Activated CD8-positive, alpha-beta memory T cell treated with anti-CD3 and anti-CD28 coated beads, Interleukin-2, amount 50 U/mL, for 1 hour (primary cell): ENCODE measurements around the gene MIA.
"Not testable (repeated sequence)": the region's sequence is repeated elsewhere in the genome, so short reads cannot be mapped to it uniquely, and the experiment has no call there.

Experiments used
- DNase-seq: peaks from one replicate; pipeline ENCODE4 v3.0.0-alpha.2; 2020; ENCODE audit errors: extremely low read depth

The MIA gene

GRCh38 chr19:40803857-40804782 lies 28.8 kb downstream of the MIA start:
- peak; percentile 36 for DNase-seq

- no peak for DNase-seq
Measured at GRCh38 chr19:40804783-40805242, 29.5 kb downstream of the MIA start.

DNA sequence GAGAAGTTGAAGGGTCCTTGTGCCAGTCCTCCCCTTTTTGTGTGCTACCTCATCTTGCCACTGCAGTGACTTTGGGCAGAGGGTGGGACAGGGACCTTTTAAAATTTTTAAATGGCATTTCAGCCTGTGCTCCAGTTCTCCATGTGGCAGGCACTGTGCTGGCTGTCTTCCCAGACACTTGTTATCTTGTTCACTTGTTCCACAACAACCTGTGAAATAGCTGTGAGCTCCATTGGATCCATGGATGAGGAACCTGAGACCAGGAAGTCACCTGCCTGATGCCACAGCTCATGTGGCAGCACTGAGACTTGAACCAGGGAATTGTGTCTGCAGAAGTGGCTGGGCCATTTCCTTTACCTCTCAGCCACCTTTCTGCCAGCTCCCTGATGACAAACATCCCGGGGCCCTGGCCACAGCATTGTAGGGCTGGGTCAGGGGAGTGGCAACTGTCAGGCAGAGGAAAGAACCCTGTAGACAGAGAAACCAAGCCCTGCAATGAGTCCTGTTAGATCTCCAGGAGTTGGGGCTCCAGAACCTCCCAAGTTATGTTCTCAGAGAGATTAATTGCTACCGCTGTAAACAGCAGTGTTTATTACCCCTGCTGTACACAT lies 30.0 kb downstream of the MIA start:
- no peak for DNase-seq

- peak; percentile 57 for DNase-seq
Measured at GRCh38 chr19:40806423-40807146, 31.3 kb downstream of the MIA start.

DNA sequence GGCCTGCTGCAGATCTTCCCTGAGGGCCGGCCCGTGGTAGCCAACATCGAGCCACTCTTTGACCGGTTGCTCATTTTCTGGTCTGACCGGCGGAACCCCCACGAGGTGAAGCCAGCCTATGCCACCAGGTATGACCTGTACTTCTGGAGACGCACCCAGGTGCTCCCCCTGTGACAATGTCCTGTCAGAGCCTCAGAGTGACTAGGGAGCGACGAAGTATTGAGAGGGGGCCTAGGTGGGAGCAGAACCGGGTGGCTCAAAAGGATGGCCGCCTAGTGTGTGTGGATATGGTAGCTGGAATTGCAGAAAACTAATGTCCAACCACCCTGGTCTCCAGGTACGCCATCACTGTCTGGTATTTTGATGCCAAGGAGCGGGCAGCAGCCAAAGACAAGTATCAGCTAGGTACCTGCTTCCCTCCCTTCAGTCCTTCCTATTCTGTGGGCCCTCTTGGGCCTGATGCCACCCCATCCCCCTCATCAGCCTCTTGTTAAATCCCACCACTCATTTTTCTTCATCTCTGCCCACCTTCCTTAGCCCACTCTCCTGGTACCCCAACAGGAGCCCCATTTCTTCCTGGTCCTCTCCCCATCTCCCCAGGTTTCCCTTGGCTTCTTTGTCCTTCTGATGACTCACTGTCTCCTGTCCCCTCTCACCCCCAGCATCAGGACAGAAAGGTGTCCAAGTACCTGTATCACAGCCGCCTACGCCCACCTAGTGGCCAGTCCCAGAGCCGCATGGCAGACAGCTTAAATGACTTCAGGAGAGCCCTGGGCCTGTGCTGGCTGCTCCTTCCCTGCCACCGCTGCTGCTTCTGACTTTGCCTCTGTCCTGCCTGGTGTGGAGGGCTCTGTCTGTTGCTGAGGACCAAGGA lies 32.1 kb downstream of the MIA start:
- DNase-seq = no peak

DNA sequence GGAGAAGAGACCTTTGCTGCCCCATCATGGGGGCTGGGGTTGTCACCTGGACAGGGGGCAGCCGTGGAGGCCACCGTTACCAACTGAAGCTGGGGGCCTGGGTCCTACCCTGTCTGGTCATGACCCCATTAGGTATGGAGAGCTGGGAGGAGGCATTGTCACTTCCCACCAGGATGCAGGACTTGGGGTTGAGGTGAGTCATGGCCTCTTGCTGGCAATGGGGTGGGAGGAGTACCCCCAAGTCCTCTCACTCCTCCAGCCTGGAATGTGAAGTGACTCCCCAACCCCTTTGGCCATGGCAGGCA lies 32.7 kb downstream of the MIA start:
- no peak for DNase-seq

GRCh38 chr19:40808497-40808896 lies 33.2 kb downstream of the MIA start:
- DNase-seq = no peak

GRCh38 chr19:40809358-40810086 lies 34.2 kb downstream of the MIA start:
- no peak for DNase-seq

DNA sequence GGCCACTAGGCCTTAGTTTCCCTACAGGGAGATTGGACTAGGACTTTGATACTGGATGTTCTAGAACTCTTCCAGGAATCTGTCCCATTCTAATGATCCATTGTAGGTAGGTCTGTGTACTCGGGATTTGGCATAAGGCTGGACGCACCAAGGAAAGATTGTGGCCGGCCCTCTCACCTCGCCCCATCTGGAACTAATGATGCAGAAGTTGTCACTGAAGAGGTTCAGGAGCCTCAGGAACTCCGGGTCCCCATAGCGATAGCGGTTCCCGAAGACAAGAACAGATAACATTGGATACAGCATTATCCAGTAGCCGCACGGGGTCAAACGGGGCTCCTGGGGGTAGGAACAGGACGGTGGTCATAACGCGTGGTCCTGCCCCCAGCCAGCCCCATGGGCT lies 34.8 kb downstream of the MIA start:
- no peak for DNase-seq

GRCh38 chr19:40810649-40811408 lies 35.5 kb downstream of the MIA start:
- DNase-seq = not testable (repeated sequence)

DNA sequence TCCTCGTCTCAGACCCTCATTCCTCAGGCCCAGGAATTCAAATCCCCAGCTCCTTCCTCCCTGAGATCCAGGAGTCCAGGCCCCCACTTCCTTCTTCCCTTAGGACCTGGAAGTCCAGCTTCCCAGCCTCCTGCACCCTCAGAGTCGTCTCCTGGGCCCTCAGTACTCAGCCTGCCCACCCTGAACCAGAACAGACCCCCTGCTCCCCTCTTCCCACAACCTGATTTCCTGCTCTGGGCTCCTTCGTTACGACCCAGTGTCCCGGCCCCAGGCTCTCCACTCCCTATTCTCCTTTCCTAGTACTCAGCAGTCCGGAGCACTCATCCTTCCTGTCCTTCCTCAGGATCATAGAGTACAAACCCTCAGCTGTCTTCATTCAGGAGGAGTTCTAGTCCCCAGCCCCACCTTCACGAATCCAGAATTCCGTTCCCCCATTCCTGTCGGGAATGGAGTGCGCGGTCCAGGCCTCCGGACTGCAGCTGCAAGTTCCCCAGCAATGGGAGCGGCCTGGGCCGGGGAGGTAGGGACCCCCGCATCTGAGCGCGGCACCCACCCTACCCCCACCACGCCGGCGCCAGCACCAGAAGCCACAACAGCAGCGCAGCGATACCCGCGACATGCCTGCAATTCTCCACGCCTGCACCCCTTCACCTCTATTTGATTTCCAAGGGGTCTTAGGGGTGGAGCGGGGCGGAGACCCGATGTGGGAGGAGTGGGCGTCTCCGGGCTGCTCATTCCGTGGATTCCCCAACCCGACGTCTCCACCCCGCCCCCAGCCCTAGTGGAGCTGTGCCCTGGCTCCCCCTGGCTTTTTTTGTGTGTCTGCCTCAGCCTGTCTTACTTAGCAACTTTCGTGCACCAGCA lies 36.4 kb downstream of the MIA start:
- DNase-seq = no peak

GRCh38 chr19:40812571-40812970 lies 37.2 kb downstream of the MIA start:
- not testable (repeated sequence) for DNase-seq

DNA sequence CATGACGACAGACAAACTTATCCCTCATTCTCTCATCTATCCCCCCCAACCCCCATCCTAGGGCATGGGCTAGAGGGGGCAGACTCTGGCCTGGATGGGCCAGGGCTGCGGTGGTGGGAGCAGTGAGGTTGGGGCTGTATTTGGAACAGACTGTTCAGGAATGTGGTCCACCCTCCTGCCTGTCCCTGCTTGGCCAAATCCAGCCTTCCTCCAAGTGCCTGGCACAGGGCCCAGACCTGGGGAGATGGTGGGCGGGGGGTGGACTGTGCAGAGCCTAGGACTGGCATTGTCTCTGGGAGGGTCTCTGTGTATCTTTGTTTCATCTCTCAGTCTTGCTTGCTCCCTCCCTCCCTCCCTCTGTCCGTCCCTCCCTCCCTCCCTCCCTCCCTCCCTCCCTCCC lies 37.9 kb downstream of the MIA start:
- DNase-seq = no peak

- DNase-seq = no peak
Measured at GRCh38 chr19:40815223-40815622, 39.9 kb downstream of the MIA start.

DNA sequence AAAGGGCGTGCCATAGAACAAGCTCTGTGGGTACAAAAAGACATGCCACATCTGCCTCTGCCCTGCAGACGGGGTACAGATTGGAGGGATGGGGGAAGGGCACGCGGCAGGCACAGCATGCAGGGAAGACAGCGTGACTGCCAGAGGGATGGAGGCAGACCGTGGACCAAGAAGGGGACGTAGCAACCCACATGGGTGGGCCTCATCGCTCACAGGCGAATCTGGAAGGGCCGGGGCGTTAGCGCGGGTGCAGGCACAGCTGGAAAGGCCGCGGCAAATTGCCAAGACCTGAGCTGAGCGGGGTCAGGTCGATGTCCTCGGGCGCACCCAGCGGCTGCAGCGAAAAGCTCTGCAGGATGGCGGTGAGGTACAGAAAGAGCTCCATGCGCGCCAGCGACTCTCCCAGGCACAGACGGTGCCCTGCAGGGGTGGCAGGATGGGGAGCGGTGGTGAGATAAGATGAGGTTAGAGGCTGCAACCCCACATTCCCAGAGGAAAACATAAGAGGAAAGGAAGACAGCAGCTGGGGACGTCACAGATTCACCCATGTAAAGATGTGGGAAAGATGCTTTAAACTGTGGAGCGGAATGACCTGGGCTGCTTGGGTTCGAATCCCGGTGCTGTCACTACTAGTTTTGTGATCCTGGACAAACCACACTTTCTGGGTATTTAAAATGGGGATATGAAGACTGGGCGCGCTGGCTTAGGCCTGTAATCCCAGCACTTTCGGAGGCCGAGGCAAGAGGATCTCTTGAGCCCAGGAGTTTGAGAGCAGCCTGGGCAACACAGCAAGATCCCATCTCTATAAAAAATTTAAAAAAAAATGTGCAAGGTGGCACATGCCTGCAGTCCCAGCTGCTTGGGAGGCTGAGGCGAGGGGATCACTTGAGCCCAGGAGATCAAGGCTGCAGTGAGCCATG lies 43.4 kb downstream of the MIA start:
- DNase-seq = not testable (repeated sequence)

DNA sequence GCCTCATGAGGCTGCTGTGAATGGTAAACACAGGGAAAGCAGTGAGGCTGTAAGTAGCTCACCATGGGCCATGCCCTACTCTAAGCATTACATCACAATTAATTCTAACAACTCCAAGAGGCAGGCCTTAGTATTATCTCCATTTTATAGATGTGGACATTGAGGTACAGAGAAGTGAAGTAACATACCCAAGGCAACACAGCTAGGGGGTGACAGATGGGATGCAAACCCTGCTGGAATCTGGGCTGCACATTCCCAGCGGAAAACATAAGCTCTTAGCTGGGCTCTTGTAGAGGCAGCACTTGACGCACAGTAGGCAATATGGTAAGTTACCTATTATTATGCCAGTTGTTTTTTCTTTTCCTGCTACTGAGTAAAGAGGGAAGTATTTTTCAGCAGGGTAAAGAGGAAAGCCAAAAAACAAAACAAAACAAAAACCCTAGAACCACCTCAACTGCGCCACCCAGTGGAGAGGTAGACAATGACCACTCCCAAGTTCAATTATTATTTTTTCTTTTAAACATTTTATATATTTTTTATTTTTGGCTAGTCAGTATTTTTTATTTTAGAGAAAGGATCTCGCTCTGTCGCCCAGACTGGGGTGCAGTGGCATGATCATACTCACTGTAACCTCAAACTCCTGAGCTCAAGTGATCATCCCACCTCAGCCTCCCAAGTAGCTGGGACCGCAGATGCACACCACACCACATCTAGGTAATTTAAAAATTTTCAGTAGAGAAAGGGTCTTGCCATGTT lies 44.3 kb downstream of the MIA start:
- not testable (repeated sequence) for DNase-seq

DNA sequence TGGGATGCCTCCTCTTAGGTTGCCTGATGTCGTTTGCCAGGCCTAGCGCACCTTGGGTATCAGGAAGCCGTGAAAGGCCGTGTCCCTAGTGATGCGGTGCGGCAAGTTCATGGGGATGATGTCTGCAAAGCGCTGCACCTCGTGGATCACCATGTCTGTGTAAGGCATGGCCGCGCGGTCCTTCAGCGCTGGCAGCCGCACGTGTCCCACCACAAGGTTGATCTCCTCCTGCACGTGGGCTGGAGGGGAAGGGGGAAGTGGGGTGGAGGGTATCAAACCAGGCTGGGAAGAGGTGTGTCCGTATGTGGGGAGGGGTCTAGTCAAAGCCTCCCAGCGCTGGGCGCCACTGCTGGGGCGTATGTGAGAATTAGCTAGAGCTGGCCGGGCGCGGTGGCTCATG lies 46.8 kb downstream of the MIA start:
- no peak for DNase-seq
